Measurements from ENCODE around the gene PKNOX2.

Gene PKNOX2

GRCh38 chr11:125285844-125286243, 121.3 kb downstream of the PKNOX2 start:
- Histone ChIP-seq H3K36me3 (ENCODE audit: control insufficient read depth, insufficient read depth, low read length) (no peaks in the 10 kb centered on the region), H3K27me3 (replicated peaks; ENCODE audit: control insufficient read depth, insufficient read depth, low read length) (peaks cover 7% of the 10 kb centered on the region), H3K4me3 (replicated peaks; ENCODE audit: low read depth, low read length) (no peak overlapping the region)
- no peak for DNase-seq (ENCODE audit: extremely low read depth, insufficient read length)
- TF ChIP-seq, protein P1, sequence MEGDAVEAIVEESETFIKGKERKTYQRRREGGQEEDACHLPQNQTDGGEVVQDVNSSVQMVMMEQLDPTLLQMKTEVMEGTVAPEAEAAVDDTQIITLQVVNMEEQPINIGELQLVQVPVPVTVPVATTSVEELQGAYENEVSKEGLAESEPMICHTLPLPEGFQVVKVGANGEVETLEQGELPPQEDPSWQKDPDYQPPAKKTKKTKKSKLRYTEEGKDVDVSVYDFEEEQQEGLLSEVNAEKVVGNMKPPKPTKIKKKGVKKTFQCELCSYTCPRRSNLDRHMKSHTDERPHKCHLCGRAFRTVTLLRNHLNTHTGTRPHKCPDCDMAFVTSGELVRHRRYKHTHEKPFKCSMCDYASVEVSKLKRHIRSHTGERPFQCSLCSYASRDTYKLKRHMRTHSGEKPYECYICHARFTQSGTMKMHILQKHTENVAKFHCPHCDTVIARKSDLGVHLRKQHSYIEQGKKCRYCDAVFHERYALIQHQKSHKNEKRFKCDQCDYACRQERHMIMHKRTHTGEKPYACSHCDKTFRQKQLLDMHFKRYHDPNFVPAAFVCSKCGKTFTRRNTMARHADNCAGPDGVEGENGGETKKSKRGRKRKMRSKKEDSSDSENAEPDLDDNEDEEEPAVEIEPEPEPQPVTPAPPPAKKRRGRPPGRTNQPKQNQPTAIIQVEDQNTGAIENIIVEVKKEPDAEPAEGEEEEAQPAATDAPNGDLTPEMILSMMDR (IDR thresholded peaks at IDR 0.05; ENCODE audit: insufficient read depth, low read length, poor library complexity, severe bottlenecking) = no peak

- TF ChIP-seq, protein P1 (IDR thresholded peaks at IDR 0.05; ENCODE audit: insufficient read depth, low read length, poor library complexity, severe bottlenecking) = no peak
- Histone ChIP-seq H3K27me3 (replicated peaks; ENCODE audit: control insufficient read depth, insufficient read depth, low read length) (peaks cover 5% of the 10 kb centered on the region), H3K4me3 (replicated peaks; ENCODE audit: low read depth, low read length) (no peak overlapping the region), H3K36me3 (ENCODE audit: control insufficient read depth, insufficient read depth, low read length) (no peaks in the 10 kb centered on the region)
- DNase-seq (ENCODE audit: extremely low read depth, insufficient read length) = no peak
Observed at GRCh38 chr11:125286486-125286885, 121.9 kb downstream of the PKNOX2 start.

GRCh38 chr11:125287491-125288210, 123.1 kb downstream of the PKNOX2 start:
- no peaks in the 10 kb centered on the region for H3K36me3 ChIP-seq (ENCODE audit: control insufficient read depth, insufficient read depth, low read length)
- no peak for DNase-seq (ENCODE audit: extremely low read depth, insufficient read length)
- no peak overlapping the region for H3K4me3 ChIP-seq (replicated peaks; ENCODE audit: low read depth, low read length)
- H3K27me3 ChIP-seq (replicated peaks; ENCODE audit: control insufficient read depth, insufficient read depth, low read length) = peaks cover 5% of the 10 kb centered on the region
- TF ChIP-seq, protein P1 (IDR thresholded peaks at IDR 0.05; ENCODE audit: insufficient read depth, low read length, poor library complexity, severe bottlenecking) = no peak

DNA sequence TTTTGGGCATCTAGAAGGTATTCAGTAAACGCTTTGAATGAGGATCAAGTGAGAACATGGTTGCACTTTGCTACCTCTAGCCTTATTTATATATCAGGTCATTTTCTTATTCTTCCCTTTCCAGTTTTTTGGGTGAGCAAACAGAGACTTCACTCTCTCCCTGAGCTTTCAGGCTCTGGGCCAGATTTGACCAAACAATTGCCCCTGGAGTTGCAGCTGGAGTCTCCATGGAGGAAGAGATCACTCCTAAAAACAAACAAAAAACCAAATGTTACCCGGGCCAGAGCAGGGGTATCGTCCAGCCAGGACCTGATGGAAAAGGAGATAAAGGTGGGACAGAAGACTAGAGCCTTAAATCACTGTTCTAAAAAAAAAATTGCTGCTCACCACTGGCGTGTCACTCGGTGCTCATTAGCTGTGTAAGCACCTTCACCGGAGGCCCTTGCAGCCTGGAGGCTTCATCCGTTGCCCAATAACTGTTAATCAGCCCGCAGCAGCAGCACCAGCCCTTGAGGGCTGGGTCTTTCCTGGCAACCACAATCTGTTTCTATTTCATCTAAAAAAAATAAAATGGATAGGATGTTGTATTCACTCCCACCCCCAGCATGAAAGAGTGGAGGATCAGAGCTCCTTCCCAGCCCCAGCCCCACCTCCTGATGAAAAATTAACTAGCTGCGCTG, 125.0 kb downstream of the PKNOX2 start:
- Histone ChIP-seq H3K27me3 (replicated peaks; ENCODE audit: control insufficient read depth, insufficient read depth, low read length) (peaks cover 5% of the 10 kb centered on the region), H3K36me3 (ENCODE audit: control insufficient read depth, insufficient read depth, low read length) (no peaks in the 10 kb centered on the region), H3K4me3 (replicated peaks; ENCODE audit: low read depth, low read length) (no peak overlapping the region)
- no peak for DNase-seq (ENCODE audit: extremely low read depth, insufficient read length)
- TF ChIP-seq, protein P1 (IDR thresholded peaks at IDR 0.05; ENCODE audit: insufficient read depth, low read length, poor library complexity, severe bottlenecking) = no peak

DNA sequence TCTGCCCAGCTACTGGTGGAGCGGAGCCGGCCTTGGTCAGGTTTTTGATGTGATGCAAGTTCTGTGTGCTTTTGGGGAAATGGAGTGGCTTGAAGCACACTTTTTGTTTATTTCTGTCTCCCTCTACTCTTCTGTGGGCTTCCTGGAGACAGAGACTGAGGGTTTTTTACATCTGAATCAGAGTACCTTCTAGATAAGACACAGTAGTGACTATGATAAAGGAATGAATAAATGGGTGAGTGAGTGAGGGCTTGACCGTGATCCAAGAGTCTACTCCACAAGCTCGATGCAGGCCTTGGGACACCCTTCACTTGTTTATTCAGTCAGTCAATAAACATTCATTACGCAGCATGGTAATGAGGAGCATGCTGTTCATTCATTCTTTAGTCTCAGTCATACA, 125.7 kb downstream of the PKNOX2 start:
- H3K36me3 ChIP-seq (ENCODE audit: control insufficient read depth, insufficient read depth, low read length) = no peaks in the 10 kb centered on the region
- H3K4me3 ChIP-seq (replicated peaks; ENCODE audit: low read depth, low read length) = no peak overlapping the region
- no peak for DNase-seq (ENCODE audit: extremely low read depth, insufficient read length)
- TF ChIP-seq, protein P1 (IDR thresholded peaks at IDR 0.05; ENCODE audit: insufficient read depth, low read length, poor library complexity, severe bottlenecking) = no peak
- H3K27me3 ChIP-seq (replicated peaks; ENCODE audit: control insufficient read depth, insufficient read depth, low read length) = peaks cover 4% of the 10 kb centered on the region
